Embryonic facial prominence (tissue), 1 donor: ENCODE measurements around the gene ZRANB1.

Experiments used
- DNase-seq: peaks from one replicate; pipeline ENCODE4 v3.0.0-alpha.2; 2016; ENCODE audit errors: extremely low spot score

Gene ZRANB1

GRCh38 chr10:124921261-124921660, 20.7 kb upstream of the ZRANB1 start:
- DNase-seq = no peak

- DNase-seq = no peak
Observed at GRCh38 chr10:124923684-124924083, 18.2 kb upstream of the ZRANB1 start.

GRCh38 chr10:124926548-124926947, 15.4 kb upstream of the ZRANB1 start:
- DNase-seq = no peak

GRCh38 chr10:124928087-124928486, 13.8 kb upstream of the ZRANB1 start:
- DNase-seq = no peak

- DNase-seq = no peak
Observed at GRCh38 chr10:124928545-124928944, 13.4 kb upstream of the ZRANB1 start.

- DNase-seq = no peak
Observed at GRCh38 chr10:124935946-124936345, 6.0 kb upstream of the ZRANB1 start.

- no peak for DNase-seq
Observed at GRCh38 chr10:124936813-124937212, 5.1 kb upstream of the ZRANB1 start.

- no peak for DNase-seq
Observed at GRCh38 chr10:124939290-124939689, 2.6 kb upstream of the ZRANB1 start.

- DNase-seq = no peak
Observed at GRCh38 chr10:124942317-124943169, 620 bp downstream of the ZRANB1 start.

GRCh38 chr10:124943301-124944092, 1.6 kb downstream of the ZRANB1 start:
- no peak for DNase-seq

GRCh38 chr10:124944982-124945381, 3.1 kb downstream of the ZRANB1 start:
- DNase-seq = no peak

- DNase-seq = no peak
Observed at GRCh38 chr10:124946945-124947344, 5.0 kb downstream of the ZRANB1 start.

- no peak for DNase-seq
Observed at GRCh38 chr10:124949543-124949942, 7.6 kb downstream of the ZRANB1 start.

- no peak for DNase-seq
Observed at GRCh38 chr10:124952123-124952522, 10.2 kb downstream of the ZRANB1 start.

- no peak for DNase-seq
Observed at GRCh38 chr10:124953421-124953820, 11.5 kb downstream of the ZRANB1 start.

GRCh38 chr10:124955243-124955642, 13.3 kb downstream of the ZRANB1 start:
- no peak for DNase-seq

- DNase-seq = no peak
Observed at GRCh38 chr10:124955868-124956267, 13.9 kb downstream of the ZRANB1 start.

- no peak for DNase-seq
Observed at GRCh38 chr10:124956764-124957163, 14.8 kb downstream of the ZRANB1 start.

GRCh38 chr10:124957404-124957947, 15.6 kb downstream of the ZRANB1 start:
- no peak for DNase-seq

GRCh38 chr10:124959564-124959963, 17.6 kb downstream of the ZRANB1 start:
- no peak for DNase-seq

- no peak for DNase-seq
Observed at GRCh38 chr10:124961248-124961570, 19.3 kb downstream of the ZRANB1 start.

- no peak for DNase-seq
Observed at GRCh38 chr10:124962421-124962820, 20.5 kb downstream of the ZRANB1 start.
